ENCODE results near the gene VSIG8.

DNA sequence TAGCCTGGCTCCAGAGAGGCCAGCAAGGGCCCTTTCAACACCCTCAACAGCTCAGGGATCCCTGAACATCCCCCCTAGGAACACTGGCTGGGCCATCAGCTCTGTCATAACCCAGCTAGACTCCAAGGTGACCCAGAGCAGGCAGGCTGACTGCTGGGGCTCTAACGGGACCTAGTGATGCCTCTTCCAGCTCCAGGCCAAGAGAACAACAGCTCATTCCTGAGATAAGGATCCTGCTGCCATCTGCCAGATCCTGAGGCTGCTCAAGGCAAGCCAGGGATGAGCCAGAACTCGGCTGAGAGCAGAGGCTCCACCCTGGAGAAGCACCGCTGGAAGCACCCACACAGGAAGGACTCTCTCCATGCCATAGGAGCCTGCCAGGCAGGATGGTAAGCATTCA lies 2.0 kb downstream of the VSIG8 start:
- TF ChIP-seq CTCF (IDR thresholded peaks at IDR 0.05) (no peak), EZH2 (IDR thresholded peaks at IDR 0.05; ENCODE audit: borderline replicate concordance, insufficient read depth, low read depth, low read length, poor library complexity, severe bottlenecking) (no peak)
